Stimulated activated CD8-positive, alpha-beta memory T cell treated with anti-CD3 and anti-CD28 coated beads, Interleukin-2, amount 100 ng/mL, for 48 hours (primary cell): ENCODE data around the gene PTPRK.
"Not testable (repeated sequence)": the region's sequence is repeated elsewhere in the genome, so short reads cannot be mapped to it uniquely, and the experiment has no call there.

Experiments used
- DNase-seq, 2 donors: peaks; one replicate each; pipeline ENCODE4 v3.0.0-alpha.2; 2020; ENCODE audit warnings: low read depth in 2 of 2

Gene PTPRK

DNA sequence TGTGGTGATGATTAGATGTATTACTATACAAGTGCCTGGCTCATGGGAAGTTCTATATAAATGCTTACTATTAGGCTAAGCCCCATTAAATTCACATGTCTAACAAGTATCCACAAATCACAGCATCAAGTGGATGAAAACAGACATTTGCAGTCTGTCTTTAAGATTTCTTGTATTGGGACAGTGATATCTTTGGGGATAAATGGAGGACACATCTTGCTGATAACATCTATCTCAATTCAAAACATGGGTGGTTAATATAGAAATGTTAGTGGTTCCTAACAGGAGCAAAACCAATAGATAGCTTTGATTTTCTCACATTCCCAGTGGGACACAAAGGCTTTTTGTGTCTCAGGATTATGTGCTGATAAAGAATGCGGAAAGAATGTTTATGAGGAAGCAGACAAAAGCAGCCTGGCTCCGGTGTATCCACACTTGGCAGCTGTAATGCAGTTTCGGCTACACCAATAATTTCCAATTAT is 29.3 kb downstream of the PTPRK start:
- DNase-seq, result no peak

DNA sequence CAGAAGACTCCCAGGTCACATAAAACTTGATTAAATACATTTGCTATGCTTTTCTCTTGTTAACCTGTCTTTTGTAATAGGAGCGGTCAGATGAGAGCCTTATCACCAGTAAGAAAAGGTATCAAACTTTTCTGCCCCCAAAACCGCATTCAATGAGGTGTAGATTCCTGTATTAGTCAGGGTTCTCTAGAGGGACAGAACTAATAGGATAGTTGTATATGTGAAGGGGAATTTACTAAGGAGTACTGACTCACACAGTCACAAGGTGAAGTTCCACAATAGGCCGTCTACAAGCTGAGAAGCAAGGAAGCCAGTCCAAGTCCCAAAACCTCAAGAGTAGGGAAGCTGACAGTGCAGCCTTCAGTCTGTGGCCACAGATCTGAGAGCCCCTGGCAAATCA is 32.7 kb downstream of the PTPRK start:
- DNase-seq, result no peak

DNA sequence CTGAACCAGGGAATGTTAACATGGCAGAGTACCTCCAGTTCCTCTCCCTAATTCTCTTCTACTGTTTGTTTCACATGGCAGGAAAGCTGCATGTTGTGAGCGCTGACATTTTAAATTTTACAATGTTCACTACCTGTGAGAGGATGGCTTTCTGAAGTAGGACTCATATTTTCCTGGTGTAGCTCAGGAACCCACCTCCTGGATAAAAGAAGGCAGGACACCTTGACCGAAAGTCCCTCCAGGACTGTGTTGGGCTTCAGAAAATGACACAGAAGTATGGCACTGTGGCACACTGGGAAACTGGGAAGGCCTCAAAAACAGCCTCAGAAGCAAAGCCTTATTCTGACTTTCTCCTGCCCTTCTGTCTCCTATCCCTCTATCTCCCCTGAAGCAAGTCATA is 33.3 kb downstream of the PTPRK start:
- no peak for DNase-seq

DNA sequence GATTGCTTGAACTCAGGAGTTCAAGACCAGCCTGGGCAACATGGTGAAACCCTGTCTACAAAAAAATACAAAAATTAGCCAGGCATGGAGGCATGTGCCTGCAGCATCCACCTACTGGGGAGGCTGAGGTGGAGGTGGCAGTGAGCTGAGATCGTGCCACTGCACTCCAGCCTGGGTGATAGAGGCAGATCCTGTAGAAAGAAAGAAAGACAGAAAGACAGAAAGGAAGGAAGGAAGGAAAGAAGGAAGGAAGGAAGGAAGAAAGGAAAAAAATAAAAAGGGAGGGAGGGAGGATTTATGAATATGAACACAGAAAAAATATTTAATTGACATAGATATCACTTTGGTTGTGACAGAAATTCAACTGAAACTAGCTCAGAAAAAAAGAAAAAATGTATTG is 33.8 kb downstream of the PTPRK start:
- DNase-seq, result not testable (repeated sequence)

DNA sequence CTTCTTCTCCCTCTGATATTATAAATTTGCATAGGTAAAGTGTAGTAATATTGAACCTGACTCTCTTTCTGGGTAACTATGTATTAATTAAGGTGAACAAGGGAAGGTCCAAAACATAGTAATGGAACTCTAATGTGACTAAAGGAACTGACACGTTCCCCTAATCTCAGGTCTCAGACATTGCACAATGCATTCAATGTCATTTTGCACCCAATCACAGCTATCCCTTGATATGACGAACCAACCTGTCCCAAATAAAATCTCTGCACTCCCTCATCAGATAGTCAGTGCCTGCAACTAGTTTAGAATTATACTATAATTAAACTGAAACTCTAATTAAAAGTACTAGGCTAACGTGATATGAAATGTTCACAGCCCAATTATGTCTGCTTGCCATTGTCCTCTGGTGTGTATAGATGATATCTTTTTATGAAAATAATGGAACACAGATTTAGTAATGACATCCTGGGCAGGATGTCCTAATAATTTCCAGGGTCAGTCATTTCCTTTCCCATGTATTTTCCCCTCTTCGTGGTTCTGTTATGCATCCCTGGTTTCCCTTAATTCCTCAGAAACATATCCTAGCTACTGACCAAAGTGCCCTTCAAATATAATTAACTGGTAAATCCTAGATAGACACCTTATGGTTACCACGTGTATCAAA is 36.8 kb downstream of the PTPRK start:
- DNase-seq, result no peak

- DNase-seq, result no peak
These were observed 37.8 kb downstream of the PTPRK start for GRCh38 chr6:128482642-128483041.

DNA sequence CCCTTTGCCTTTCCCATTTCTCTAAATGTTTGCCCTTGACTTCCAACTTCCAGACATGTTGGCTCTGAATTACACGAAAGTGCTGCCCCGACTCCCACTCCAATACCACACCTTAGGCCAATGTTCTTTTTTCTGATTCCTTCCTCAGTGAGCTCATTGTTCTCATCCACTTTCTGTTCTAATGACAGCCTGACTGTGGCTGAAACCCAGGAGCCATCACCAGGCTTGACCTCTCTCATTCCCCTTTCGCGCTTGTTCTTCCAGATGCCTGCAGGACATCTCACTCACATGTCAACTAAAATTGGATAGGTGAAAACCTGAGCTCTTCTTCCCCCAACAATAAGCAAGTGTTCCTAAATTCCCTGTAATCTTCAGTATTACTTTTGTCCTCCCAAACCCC is 40.4 kb downstream of the PTPRK start:
- no peak for DNase-seq

GRCh38 chr6:128479048-128479666 is 41.2 kb downstream of the PTPRK start:
- no peak for DNase-seq

DNA sequence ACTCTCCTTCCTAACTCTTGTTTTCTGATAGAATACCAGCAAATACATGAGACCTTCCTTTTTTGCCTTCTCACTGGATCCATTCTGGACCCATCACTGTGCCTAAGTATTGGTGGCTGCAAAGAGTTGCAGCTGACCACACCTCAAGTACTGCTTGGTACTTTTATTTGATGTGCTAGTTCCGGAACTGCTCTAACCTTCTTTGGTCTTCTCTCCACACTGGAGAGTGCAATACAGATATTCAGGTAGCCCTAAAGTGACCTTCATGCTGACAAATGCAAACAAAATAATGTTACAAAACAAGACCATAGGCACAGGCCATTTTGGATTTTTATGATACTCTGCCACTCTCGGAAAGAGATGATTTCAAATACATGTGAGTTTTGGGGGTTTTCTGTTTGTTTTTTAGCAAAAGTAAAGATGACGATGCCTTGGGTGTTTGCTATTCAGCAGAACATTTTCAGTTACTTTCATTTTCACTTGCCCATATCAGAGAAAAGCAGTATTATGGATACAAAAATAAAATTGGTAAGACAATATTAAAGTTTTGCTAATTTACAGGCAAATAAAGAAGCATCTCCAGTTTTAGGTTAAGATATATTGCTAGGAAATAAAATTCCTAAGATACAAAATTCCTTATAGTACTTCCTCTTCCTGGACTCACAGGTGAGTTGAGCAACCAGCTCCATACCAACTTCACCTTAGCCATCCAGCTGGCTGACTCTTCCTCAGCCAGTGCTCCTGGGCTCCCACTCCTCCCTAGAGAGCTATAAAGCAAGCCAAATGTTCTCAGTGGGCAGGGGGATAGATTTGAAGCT is 42.0 kb downstream of the PTPRK start:
- no peak for DNase-seq

- no peak for DNase-seq
These were observed 45.5 kb downstream of the PTPRK start for GRCh38 chr6:128474933-128475332.

- DNase-seq, result no peak
These were observed 45.9 kb downstream of the PTPRK start for GRCh38 chr6:128474481-128474880.

GRCh38 chr6:128471907-128472306 is 48.5 kb downstream of the PTPRK start:
- no peak for DNase-seq

GRCh38 chr6:128465368-128466343 is 54.7 kb downstream of the PTPRK start:
- DNase-seq, result no peak

- DNase-seq, result no peak
These were observed 55.6 kb downstream of the PTPRK start for GRCh38 chr6:128464790-128465189.

DNA sequence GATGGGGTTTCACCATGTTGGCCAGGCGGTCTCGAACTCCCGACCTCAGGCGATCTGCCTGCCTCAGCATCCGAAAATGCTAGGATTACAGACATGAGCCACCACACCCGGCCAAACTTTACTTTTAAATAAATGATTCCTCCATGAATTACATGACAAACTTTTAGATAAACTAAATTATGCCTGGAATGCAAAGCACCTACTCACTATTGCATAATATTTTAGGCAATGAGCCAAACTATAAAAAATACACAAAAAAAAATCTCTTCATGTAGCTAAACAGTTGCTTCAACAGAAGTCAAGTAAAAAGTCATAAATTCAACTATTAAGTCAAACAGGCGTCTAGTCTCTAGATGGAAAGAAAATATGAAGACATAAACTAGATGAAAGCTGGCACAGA is 56.5 kb downstream of the PTPRK start:
- DNase-seq, result no peak

DNA sequence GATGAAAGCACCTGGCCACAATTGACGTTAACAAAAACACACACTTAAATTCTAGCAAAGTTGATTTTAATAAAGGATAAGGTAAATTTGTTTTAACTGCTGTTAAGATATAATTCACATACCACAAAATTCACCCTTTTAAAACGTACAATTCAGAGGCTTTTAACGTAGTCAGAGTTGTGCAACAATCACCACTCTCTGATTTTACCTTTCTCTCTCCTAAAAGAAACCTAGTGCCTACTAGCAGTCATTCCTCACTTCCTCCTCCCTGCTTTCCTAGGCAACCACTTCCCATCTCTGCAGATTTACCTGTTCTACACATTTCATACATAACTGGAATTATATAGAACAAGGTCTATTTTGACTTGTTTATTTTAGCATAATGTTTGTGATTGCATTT is 58.9 kb downstream of the PTPRK start:
- no peak for DNase-seq

DNA sequence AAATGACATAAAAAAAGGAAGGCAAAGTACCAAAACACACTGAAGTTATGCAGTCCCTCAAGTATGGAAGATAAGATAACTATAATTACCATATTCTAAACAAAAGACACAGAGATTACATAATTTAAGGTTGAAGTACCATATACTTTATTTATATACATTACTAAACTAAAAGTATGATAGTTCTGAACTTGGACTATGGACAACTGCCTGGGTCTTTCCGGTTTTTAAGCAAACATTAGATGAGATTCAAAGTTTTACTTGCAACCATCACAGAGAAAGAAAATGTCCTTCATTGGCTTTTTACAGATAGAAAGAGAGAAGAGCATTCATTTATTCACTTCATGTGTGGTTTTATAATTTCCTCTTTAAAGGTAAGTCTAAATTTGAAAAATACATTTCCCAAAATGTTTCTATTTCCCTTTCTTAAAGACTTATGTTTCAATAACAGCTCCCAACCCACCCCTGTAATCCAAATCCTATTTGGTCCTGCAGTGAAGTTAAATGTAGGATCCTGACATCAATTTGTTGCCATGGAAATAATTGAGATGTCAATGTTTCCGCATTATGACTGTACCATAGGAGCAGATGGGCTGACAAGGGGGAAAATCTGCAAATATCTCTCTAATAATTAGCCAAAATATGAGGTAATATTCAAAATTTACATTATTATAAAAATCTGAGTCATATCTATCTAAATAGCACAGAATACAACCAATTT is 63.7 kb downstream of the PTPRK start:
- no peak for DNase-seq

- no peak for DNase-seq
These were observed 64.4 kb downstream of the PTPRK start for GRCh38 chr6:128455959-128456358.

- DNase-seq, result no peak
These were observed 67.7 kb downstream of the PTPRK start for GRCh38 chr6:128452713-128453112.

DNA sequence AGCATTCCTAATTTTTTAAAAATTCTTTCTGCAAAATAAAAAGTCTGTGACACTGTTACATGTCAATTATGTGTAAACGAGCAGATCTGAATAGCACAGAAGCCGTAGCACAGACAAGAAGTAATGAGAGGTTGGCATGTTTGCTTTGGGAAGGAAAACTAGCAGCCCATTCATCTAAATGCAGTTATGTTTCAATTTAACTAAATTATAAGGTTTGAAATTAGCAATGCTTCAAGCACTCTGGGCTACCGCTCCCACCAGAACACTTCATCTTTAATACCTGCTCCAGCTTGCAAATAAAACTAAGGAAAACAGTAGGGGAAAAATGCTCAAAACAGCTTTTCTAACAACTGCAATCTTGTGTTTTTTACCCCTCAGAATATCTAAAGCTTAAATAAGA is 73.9 kb downstream of the PTPRK start:
- DNase-seq, result no peak

DNA sequence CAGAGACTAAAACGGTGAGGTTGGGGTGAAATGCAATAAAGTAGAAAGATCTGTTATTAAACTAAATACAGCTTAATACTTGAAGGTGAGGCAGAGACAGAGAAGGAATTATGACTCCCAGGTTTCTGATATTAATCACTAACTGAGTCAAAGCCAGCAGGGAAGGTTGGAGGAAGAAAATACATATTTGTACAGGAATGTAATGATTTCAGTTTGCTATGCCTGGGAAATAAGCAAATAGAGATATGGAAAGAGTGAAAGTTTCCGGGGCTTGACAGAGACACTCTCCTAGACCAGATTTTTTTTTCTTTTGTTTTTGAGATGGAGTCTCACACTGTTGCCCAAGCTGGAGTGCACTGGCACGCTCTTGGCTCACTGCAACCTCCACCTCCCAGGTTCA is 76.8 kb downstream of the PTPRK start:
- no peak for DNase-seq
